Panc1 (cell line): ENCODE data around the gene PSMA6. TPM values are rescaled to one million over a fixed set of nuclear protein-coding genes. Genes with fewer than 3 reads are reported as not detected.

Experiments used
- ATAC-seq: fragments of 200-7000 bp; cut with Tn5 transposase; 2 replicates; pipeline ENCODE4 v1.9.1; 2020; ENCODE audit warnings: mild to moderate bottlenecking, moderate library complexity
- BruUV-seq: library from RNA; stranded (reverse); fragments of 400-500 nt; replicated peaks from 2 replicates; lab custom pipeline; 2021; lab: Mats Ljungman, UMichigan
- CTCF ChIA-PET: fragments of 300-600 bp; sonication (Branson Sonifier 250); formaldehyde crosslinking; loops from one replicate; lab custom pipeline; 2022; ENCODE audit warnings: antibody characterized with exemption; lab: Charles Lee
- POLR2A ChIA-PET: fragments of 300-600 bp; sonication (Branson Sonifier 250); formaldehyde crosslinking; loops from one replicate; lab custom pipeline; 2022; ENCODE audit warnings: antibody characterized with exemption; lab: Charles Lee
- DNase-seq: peaks from one replicate; pipeline ENCODE4 v3.0.0-alpha.2; 2010; ENCODE audit warnings: low read depth, low spot score
- H3K27ac ChIP-seq: 2 replicates; pipeline ENCODE4 v1.5.1; 2011; ENCODE audit warnings: mild to moderate bottlenecking, low read length, inconsistent platforms
- H3K27me3 ChIP-seq: fragments of 200-500 bp; sonication (Bioruptor generic); 2 replicates; pipeline ENCODE4 v1.6.0; 2014; ENCODE audit warnings: low read length, inconsistent platforms; ENCODE audit not compliant: control insufficient read depth, insufficient read depth
- H3K36me3 ChIP-seq: fragments of 200-500 bp; sonication (Bioruptor generic); 2 replicates; pipeline ENCODE4 v1.5.1; 2014; ENCODE audit warnings: inconsistent platforms, mild to moderate bottlenecking, low read length, moderate library complexity; ENCODE audit not compliant: control insufficient read depth, insufficient read depth
- H3K4me1 ChIP-seq: 2 replicates; pipeline ENCODE4 v1.5.1; 2011; ENCODE audit warnings: inconsistent platforms, mild to moderate bottlenecking, low read length, moderate library complexity; ENCODE audit not compliant: control insufficient read depth, insufficient read depth
- H3K4me3 ChIP-seq, 2 experiments: 2 replicates each; pipeline ENCODE4 v1.5.1; 2011 to 2012; ENCODE audit warnings: low read depth in 2 of 2, low read length in 2 of 2, mild to moderate bottlenecking in 2 of 2, inconsistent platforms in 1 of 2, moderate library complexity in 1 of 2
- H3K9me3 ChIP-seq: fragments of 200-500 bp; sonication (Bioruptor generic); 2 replicates; pipeline ENCODE4 v1.5.1; 2014; ENCODE audit warnings: low read depth, mild to moderate bottlenecking, inconsistent platforms, low read length, moderate library complexity; ENCODE audit not compliant: control insufficient read depth, insufficient read depth
- CTCF ChIP-seq: fragments of 450-650 bp; IDR thresholded peaks from 2 replicates; pipeline ENCODE4 v1.5.1; 2017; ENCODE audit warnings: mild to moderate bottlenecking
- POLR2AphosphoS5 ChIP-seq: IDR thresholded peaks from 2 replicates; pipeline ENCODE4 v1.6.1; 2012; ENCODE audit warnings: mild to moderate bottlenecking, low read depth, low read length, moderate library complexity
- REST ChIP-seq, 2 experiments: IDR thresholded peaks; 2 replicates each; pipeline ENCODE4 v1.6.1; 2011 to 2012; ENCODE audit warnings: low read depth in 2 of 2, control low read depth in 1 of 2, low read length in 1 of 2, mild to moderate bottlenecking in 1 of 2, moderate library complexity in 1 of 2; ENCODE audit not compliant: insufficient read depth in 1 of 2
- SIN3A ChIP-seq: IDR thresholded peaks from 2 replicates; pipeline ENCODE4 v1.6.1; 2012; ENCODE audit warnings: low read depth, mild to moderate bottlenecking, low read length, moderate library complexity, borderline replicate concordance; ENCODE audit not compliant: insufficient read depth
- TCF7L2 ChIP-seq: IDR thresholded peaks from 2 replicates; pipeline ENCODE4 v1.6.1; 2011; ENCODE audit warnings: mild to moderate bottlenecking, low read depth, low read length, inconsistent platforms
- in situ Hi-C: cut with HindIII; loops from 2 replicates; pipeline ENCODE4 v1.10.0; 2016; ENCODE audit warnings: low sequenced_read_pairs, low pct_unique_long_range_greater_than_20kb
- intact Hi-C: fragments of 100-400 bp; cut with micrococcal nuclease; formaldehyde crosslinking; loops from one replicate; pipeline ENCODE4 v1.10.0; 2022; ENCODE audit not compliant: unreplicated experiment
- total RNA-seq: library from RNA; stranded (reverse); gene quantifications from one replicate; pipeline ENCODE4 v1.2.1, GENCODE V29; 2021; ENCODE audit not compliant: unreplicated experiment

The PSMA6 gene
- total RNA-seq, 1 experiment from 2014 or later, result 197 TPM

DNA sequence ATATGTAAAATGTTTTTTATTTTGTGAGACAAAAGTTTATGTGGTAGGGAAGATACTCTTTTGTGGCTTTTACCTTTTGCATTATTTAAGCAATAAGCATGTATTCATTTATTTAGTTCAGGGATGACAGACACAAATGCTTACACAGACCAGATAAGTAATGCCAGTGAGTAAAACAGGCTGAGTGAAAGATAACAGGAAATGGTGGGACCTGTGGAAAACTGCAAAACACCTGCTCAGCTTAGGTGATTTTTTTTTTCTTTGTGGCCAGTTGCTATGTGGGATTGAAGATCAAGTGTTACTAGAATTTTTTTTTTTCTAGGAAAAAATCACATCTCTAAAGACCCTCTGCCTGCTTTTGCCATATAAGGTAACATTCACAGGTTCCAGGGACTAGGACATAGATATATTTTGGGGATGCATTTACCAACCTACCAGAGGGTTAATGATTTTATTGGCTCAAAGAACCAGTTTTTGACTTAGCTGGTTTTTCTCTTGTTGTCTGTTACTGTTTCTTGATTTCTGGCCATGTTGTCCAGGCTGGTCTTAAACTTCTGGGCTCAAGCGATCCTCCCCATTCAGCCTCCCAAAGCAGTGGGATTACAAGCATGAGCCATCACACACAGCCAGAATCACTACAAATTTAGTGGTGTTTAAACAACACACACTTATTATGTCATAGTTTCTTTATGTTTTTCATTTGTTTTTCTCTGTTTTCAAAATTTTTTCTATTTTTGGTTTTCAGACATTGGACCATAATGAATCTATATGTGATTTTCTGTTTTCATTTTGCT lies 9.8 kb downstream of the PSMA6 start:
- intact Hi-C loops, result no loop called here
- H3K36me3 ChIP-seq, result no peaks in the 10 kb centered on the region
- no TSS peak for BruUV-seq

More for the DNA sequence above, 9.8 kb downstream of the PSMA6 start:
- Histone ChIP-seq H3K27me3 (no peaks in the 10 kb centered on the region), H3K4me1 (peaks cover 3% of the 10 kb centered on the region; the same call in 1 of the 2 replicates), H3K4me3 (no peak overlapping the region), H3K27ac (no peak overlapping the region), H3K9me3 (no peaks in the 10 kb centered on the region)
- in situ Hi-C loops, result no loop called here
- DNase-seq (no peak), ATAC-seq (no peak)
- POLR2A ChIA-PET, result no interaction called here
- TF ChIP-seq TCF7L2 (no peak), REST (IDR thresholded peaks at IDR 0.05; ENCODE audit: insufficient read depth in 1 of 2, low read depth in 2 of 2, low read length in 1 of 2) (no peak), CTCF (no peak), POLR2AphosphoS5 (no peak), SIN3A (no peak)
- CTCF ChIA-PET, result no interaction called here
